ENCODE data around the gene AHNAK.

AHNAK gene

GRCh38 chr11:62487136-62487535 lies 59.5 kb downstream of the AHNAK start:
- Mint-ChIP-seq H3K4me1 (no peaks in the 10 kb centered on the region), H3K9me3 (no peaks in the 10 kb centered on the region), H3K27ac (peak overlapping the region; percentile 55), H3K36me3 (no peaks in the 10 kb centered on the region), H3K4me3 (no peak overlapping the region)
- no peak for DNase-seq (ENCODE audit: low spot score in 2 of 2)
- ATAC-seq = no peak

DNA sequence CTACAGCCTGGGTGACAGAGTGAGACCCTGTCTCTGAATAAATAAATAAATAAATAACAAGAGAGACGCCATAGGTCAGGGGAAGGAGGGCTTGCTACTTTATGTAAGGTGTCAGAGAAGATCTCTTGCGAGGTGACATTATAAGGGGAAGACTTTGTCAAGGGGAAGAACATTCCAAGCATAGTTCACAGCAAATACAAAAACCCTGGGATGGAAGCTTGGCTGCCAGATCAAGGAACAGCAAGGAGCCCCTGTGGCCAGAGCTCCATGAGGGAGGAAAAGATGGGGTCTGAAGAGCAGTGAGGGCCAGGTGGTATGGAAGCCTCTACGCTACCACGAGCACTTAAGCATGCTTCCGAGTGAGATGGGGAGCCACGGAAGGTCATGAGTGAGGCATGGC lies 62.3 kb downstream of the AHNAK start:
- Mint-ChIP-seq H3K36me3 (no peaks in the 10 kb centered on the region), H3K4me1 (no peaks in the 10 kb centered on the region), H3K9me3 (no peaks in the 10 kb centered on the region), H3K27ac (no peak overlapping the region), H3K4me3 (no peak overlapping the region)
- DNase-seq (ENCODE audit: low spot score in 2 of 2) = no peak
- ATAC-seq = no peak

- Mint-ChIP-seq H3K4me3 (no peak overlapping the region), H3K27ac (no peak overlapping the region), H3K4me1 (no peaks in the 10 kb centered on the region), H3K9me3 (no peaks in the 10 kb centered on the region), H3K36me3 (no peaks in the 10 kb centered on the region)
- ATAC-seq (no peak), DNase-seq (ENCODE audit: low spot score in 2 of 2) (no peak)
These were observed 63.9 kb downstream of the AHNAK start for GRCh38 chr11:62482753-62483152.

- no peak overlapping the region for H3K27ac Mint-ChIP-seq
- no peaks in the 10 kb centered on the region for H3K4me1 Mint-ChIP-seq
- H3K9me3 Mint-ChIP-seq = no peaks in the 10 kb centered on the region
- H3K4me3 Mint-ChIP-seq = no peak overlapping the region
- ATAC-seq = no peak
- DNase-seq (ENCODE audit: low spot score in 2 of 2) = no peak
- H3K36me3 Mint-ChIP-seq = no peaks in the 10 kb centered on the region
These were observed 66.9 kb downstream of the AHNAK start for GRCh38 chr11:62479631-62480201.

- Mint-ChIP-seq H3K4me1 (no peaks in the 10 kb centered on the region), H3K36me3 (no peaks in the 10 kb centered on the region), H3K27ac (no peak overlapping the region), H3K9me3 (no peaks in the 10 kb centered on the region), H3K4me3 (no peak overlapping the region)
- DNase-seq (ENCODE audit: low spot score in 2 of 2) (no peak), ATAC-seq (no peak)
These were observed 68.7 kb downstream of the AHNAK start for GRCh38 chr11:62477927-62478326.

DNA sequence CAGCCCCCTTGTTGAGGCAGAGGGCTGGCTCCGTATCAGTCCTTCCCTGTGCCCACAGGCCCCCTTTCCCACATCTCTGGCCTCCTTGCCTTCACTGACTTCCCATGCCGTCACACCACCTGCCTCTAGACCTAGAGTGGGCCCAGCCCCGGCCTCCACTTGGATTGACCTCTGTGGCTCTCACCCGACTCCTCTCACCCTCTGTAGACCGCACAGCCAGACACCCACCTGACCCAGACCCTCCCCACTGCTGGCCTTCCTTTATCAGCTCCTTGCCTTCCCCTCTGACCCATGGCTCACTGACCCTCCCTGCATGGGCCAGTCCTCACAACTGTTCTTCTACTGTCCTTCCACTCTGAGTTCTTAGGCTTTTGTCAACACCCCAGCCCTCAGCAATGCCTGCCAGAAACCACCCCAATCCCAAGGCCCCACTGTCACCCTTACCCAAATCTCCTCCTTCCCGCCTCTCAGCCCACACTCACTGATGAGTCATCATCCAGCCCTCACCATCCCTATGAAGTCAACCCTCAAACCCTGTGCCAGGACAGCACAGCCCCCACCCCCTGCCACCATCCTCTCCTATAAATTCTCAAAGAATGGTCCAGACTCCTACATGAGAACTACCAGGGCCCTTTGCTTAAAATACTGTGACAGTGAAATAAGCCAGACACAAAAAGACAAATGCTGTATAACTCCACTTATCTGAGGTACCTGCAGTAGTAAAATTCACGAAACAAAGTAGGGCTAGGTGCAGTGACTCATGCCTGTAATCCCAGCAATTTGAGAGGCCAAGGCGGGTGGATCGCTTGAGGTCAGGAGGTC lies 74.3 kb downstream of the AHNAK start:
- Mint-ChIP-seq H3K36me3 (no peaks in the 10 kb centered on the region), H3K27ac (peak overlapping the region; percentile 76)
- DNase-seq (ENCODE audit: low spot score in 2 of 2) = no peak

GRCh38 chr11:62471603-62472002 lies 75.0 kb downstream of the AHNAK start:
- Mint-ChIP-seq H3K27ac (no peak overlapping the region), H3K4me3 (no peak overlapping the region), H3K36me3 (no peaks in the 10 kb centered on the region), H3K4me1 (peaks cover 7% of the 10 kb centered on the region), H3K9me3 (no peaks in the 10 kb centered on the region)
- DNase-seq (ENCODE audit: low spot score in 2 of 2) (no peak), ATAC-seq (no peak)

More for the DNA sequence above, 74.3 kb downstream of the AHNAK start:
- H3K4me1 Mint-ChIP-seq = peaks cover 7% of the 10 kb centered on the region
- no peaks in the 10 kb centered on the region for H3K9me3 Mint-ChIP-seq
- no peak overlapping the region for H3K4me3 Mint-ChIP-seq
- ATAC-seq = no peak

GRCh38 chr11:62468577-62468976 lies 78.0 kb downstream of the AHNAK start:
- ATAC-seq = no peak
- Mint-ChIP-seq H3K4me1 (peaks cover 7% of the 10 kb centered on the region), H3K27ac (no peak overlapping the region), H3K4me3 (no peak overlapping the region), H3K36me3 (peaks cover under 1% of the 10 kb centered on the region), H3K9me3 (no peaks in the 10 kb centered on the region)
- DNase-seq (ENCODE audit: low spot score in 2 of 2) = no peak

- Mint-ChIP-seq H3K27ac (no peak overlapping the region), H3K9me3 (no peaks in the 10 kb centered on the region), H3K4me1 (peaks cover 6% of the 10 kb centered on the region), H3K36me3 (peaks cover 6% of the 10 kb centered on the region), H3K4me3 (no peak overlapping the region)
- ATAC-seq (no peak), DNase-seq (ENCODE audit: low spot score in 2 of 2) (no peak)
These were observed 80.2 kb downstream of the AHNAK start for GRCh38 chr11:62466444-62466843.

- Mint-ChIP-seq H3K36me3 (peaks cover 6% of the 10 kb centered on the region), H3K27ac (no peak overlapping the region), H3K4me3 (no peak overlapping the region), H3K9me3 (no peaks in the 10 kb centered on the region), H3K4me1 (peaks cover 6% of the 10 kb centered on the region)
- ATAC-seq (no peak), DNase-seq (ENCODE audit: low spot score in 2 of 2) (no peak)
These were observed 82.0 kb downstream of the AHNAK start for GRCh38 chr11:62464655-62465054.

DNA sequence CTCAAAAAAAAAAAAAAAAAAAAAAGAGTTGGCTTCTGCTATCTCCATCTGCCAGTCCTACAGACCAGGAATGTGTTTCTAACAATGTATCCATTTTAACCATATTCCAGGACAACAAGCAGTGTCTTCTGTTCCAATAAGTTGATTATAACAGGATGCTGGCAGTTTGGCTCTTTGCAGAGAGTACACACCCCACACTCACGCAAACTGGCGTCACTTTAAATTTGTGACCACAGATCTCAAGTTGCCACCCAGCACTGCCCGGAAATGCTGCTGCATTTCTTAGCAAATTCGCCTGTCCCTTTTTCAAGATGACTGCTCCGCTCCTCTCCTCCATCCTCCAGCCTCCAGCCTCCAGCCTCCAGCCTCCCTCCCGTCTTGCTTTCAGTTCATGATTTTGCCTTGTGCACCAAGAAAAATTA lies 83.5 kb downstream of the AHNAK start:
- Mint-ChIP-seq H3K4me3 (peak overlapping the region; percentile 5), H3K4me1 (peaks cover 6% of the 10 kb centered on the region), H3K9me3 (no peaks in the 10 kb centered on the region), H3K36me3 (peaks cover 6% of the 10 kb centered on the region), H3K27ac (peak overlapping the region; percentile 26)
- DNase-seq (ENCODE audit: low spot score in 2 of 2) = peak in 1 of 2 donors; percentile 58
- peak; percentile 51 for ATAC-seq

DNA sequence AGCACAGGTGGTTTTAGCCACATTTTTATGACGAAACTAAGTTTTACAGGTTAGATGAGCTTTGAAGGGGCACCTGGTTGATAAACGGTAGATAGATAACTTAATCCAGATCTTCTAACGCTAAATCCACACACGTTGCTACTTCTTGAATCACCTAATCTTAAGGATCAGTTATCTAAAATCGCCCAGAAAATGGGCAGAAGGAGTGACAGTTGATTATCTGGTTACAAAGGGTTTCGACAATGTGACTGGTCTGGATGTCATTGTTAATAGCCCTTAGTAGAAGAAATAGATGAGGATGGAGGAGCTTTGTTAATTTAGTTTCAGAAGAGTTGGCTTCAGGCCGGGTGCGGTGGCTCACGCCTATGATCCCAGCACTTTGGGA lies 84.1 kb downstream of the AHNAK start:
- peaks cover 6% of the 10 kb centered on the region for H3K4me1 Mint-ChIP-seq
- no peaks in the 10 kb centered on the region for H3K9me3 Mint-ChIP-seq
- H3K27ac Mint-ChIP-seq = no peak overlapping the region
- H3K4me3 Mint-ChIP-seq = no peak overlapping the region
- H3K36me3 Mint-ChIP-seq = peaks cover 6% of the 10 kb centered on the region
- no peak for DNase-seq (ENCODE audit: low spot score in 2 of 2)
- ATAC-seq = no peak

DNA sequence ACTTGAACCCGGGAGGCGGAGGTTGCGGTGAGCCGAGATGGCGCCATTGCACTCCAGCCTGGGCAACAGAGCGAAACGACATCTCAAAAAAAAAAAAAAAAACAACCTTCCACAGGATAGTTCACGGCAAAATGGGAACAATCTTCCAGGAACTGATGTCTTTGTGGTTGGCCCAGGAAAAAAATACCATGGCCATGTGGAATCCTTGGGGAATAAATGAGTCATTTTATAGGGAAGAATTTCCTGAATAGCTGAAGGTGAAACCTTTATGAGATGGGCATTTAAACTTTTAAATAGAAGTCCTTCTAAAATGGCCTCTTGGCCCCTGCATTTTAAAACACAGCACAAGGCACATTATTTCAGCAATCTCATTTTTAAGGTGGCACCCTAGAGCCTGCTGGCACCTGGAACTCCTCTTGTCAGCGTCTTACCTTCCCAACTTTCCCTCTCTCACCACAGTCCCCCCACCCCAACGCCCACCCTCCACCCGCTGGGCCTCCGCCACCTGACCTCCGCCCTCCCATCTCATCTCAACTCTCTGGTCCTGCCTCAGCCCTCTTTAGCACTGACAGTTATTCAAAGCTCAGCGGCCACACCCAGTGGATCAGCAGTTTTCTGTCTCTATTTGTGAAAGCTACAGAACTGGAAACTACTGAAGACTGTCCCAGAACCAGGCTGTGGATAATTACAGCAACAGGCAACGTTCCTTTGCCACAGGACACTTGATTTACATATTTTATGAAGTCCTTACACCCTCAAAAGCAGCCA lies 84.7 kb downstream of the AHNAK start:
- H3K9me3 Mint-ChIP-seq = no peaks in the 10 kb centered on the region
- DNase-seq (ENCODE audit: low spot score in 2 of 2) = no peak
- no peak overlapping the region for H3K27ac Mint-ChIP-seq
- H3K4me1 Mint-ChIP-seq = peaks cover 6% of the 10 kb centered on the region
- no peak overlapping the region for H3K4me3 Mint-ChIP-seq
- peaks cover 6% of the 10 kb centered on the region for H3K36me3 Mint-ChIP-seq
- no peak for ATAC-seq

- no peak for DNase-seq (ENCODE audit: low spot score in 2 of 2)
- Mint-ChIP-seq H3K27ac (no peak overlapping the region), H3K9me3 (no peaks in the 10 kb centered on the region), H3K36me3 (peaks cover 6% of the 10 kb centered on the region), H3K4me1 (peaks cover 6% of the 10 kb centered on the region), H3K4me3 (no peak overlapping the region)
- no peak for ATAC-seq
These were observed 87.5 kb downstream of the AHNAK start for GRCh38 chr11:62459080-62459479.

DNA sequence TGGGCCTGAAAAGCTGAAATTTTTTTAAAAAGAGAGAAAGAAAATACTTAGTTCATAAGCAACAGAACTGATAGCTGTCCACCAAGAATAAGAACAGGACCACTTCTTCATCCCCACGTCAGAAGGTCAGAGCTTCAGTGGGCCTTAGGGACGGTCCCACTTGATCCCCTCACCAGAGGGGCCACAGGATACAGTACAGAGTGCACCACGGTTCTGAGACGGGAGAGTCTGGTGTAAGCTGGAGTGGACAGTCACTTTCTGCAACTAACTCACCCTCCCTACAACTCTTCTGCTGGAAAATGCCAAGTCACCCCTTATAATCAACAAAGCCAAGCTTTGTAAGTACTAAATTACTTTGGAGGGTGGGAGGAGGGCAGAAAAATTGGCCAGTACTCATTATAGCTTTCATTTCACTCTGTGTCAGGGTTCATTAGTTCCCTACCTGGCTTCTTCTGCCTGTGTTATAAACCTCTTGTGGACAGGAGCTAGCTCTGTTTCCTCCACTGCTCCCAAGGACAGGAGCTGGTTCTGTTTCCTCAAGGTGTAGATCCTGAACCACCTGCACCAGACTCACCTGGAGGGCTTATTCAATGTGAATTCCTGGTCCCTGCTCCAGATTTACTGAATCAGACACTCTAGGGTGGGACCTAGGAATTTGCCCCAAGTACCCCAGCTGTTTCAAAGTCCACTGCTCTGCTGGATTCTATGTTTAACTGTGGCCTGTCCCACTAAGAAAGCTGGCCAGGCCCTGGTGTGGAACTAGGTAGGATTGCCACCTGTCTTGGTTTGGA lies 88.2 kb downstream of the AHNAK start:
- no peak for DNase-seq (ENCODE audit: low spot score in 2 of 2)
- no peak overlapping the region for H3K27ac Mint-ChIP-seq
- no peak overlapping the region for H3K4me3 Mint-ChIP-seq
- peaks cover 3% of the 10 kb centered on the region for H3K36me3 Mint-ChIP-seq
- no peaks in the 10 kb centered on the region for H3K9me3 Mint-ChIP-seq
- H3K4me1 Mint-ChIP-seq = peaks cover 4% of the 10 kb centered on the region
- ATAC-seq = no peak

Data from stimulated activated effector memory CD8-positive, alpha-beta T cell treated with anti-CD3 and anti-CD28 coated beads, Interleukin-12 subunit alpha, Interleukin-12 subunit beta, amount 100 ng/mL, for 72 hours (primary cell).